ENCODE data around the gene NLRP9.

The NLRP9 gene

GRCh38 chr19:55671054-55671378 is 67.2 kb downstream of the NLRP9 start:
- no peak for TF ChIP-seq CTCF (IDR thresholded peaks at IDR 0.05; ENCODE audit: control insufficient read depth, extremely low read depth, insufficient read depth)
- DNase-seq (ENCODE audit: low read depth) = no peak

GRCh38 chr19:55670280-55671053 is 67.7 kb downstream of the NLRP9 start:
- DNase-seq (ENCODE audit: low read depth) = no peak
- TF ChIP-seq CTCF (IDR thresholded peaks at IDR 0.05; ENCODE audit: control insufficient read depth, extremely low read depth, insufficient read depth) = no peak
- no peak overlapping the region for H3K4me3 ChIP-seq (ENCODE audit: low read depth, low read length)

More at GRCh38 chr19:55671054-55671378, 67.2 kb downstream of the NLRP9 start:
- H3K4me3 ChIP-seq (ENCODE audit: low read depth, low read length) = no peak overlapping the region

- DNase-seq (ENCODE audit: low read depth) = no peak
- no peak for TF ChIP-seq CTCF (IDR thresholded peaks at IDR 0.05; ENCODE audit: control insufficient read depth, extremely low read depth, insufficient read depth)
- H3K4me3 ChIP-seq (ENCODE audit: low read depth, low read length) = no peak overlapping the region
Observed at GRCh38 chr19:55669418-55670279, 68.6 kb downstream of the NLRP9 start.

- TF ChIP-seq CTCF (IDR thresholded peaks at IDR 0.05; ENCODE audit: control insufficient read depth, extremely low read depth, insufficient read depth) = no peak
- no peak for DNase-seq (ENCODE audit: low read depth)
- no peak overlapping the region for H3K4me3 ChIP-seq (ENCODE audit: low read depth, low read length)
Observed at GRCh38 chr19:55668603-55669348, 69.4 kb downstream of the NLRP9 start.

- no peak overlapping the region for H3K4me3 ChIP-seq (ENCODE audit: low read depth, low read length)
- no peak for DNase-seq (ENCODE audit: low read depth)
- no peak for TF ChIP-seq CTCF (IDR thresholded peaks at IDR 0.05; ENCODE audit: control insufficient read depth, extremely low read depth, insufficient read depth)
Observed at GRCh38 chr19:55667958-55668357, 70.2 kb downstream of the NLRP9 start.

GRCh38 chr19:55667511-55667910 is 70.7 kb downstream of the NLRP9 start:
- TF ChIP-seq CTCF (IDR thresholded peaks at IDR 0.05; ENCODE audit: control insufficient read depth, extremely low read depth, insufficient read depth) = no peak
- DNase-seq (ENCODE audit: low read depth) = no peak
- no peak overlapping the region for H3K4me3 ChIP-seq (ENCODE audit: low read depth, low read length)

All from LNCaP clone FGC (cell line).